GM03348 (cell line): ENCODE results near the gene PGAP3.
A peak's percentile ranks its signal among the peaks of the same experiment; 100 is the strongest.

Source experiments
- DNase-seq: peaks from one replicate; pipeline ENCODE4 v3.0.0; 2012; ENCODE audit warnings: low spot score

The PGAP3 gene

DNA sequence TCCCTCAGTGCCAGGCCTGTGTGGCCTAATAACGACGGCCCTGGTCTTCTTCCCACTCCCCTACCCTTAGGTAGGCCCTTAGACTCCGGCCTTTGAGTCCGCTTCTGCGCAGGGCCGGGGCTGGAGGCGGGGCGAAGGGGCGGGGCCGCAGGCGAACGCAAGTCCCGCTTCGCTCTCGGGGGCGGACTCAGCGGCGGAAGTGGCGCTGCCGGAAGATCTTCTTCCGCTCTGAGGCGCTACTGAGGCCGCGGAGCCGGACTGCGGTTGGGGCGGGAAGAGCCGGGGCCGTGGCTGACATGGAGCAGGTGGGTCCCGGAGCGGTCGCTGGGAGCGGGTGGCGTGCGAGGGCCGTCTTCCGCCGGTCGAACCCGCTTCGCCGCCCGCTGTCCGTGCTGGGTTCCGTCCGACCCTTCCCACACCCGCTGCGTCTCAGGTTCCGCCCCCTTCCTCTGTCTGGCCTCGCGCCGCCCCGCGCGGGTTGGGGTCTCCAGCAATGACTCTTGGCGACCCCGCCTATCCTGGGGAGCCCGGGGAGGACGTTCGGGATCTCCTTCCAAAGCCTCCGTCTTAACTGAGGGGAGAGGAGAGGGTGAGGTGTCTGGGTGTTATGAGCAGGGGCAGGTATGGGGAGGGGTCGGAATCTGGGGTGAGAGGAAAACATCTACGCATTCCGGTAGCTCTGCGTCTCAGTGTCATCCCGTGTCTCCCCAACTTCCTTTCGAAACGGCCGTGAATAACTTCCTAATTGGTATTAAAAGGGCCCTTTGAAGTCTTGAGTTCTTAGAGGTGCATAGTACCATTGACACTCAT is 50.7 kb downstream of the PGAP3 start, which contains the start of gene STARD3:
TSS of gene STARD3 (plus strand) at position 218 of the 810 bp plus-strand sequence. CDS start 16,388 bp downstream, outside the sequence.
- peak; percentile 97 for DNase-seq

DNA sequence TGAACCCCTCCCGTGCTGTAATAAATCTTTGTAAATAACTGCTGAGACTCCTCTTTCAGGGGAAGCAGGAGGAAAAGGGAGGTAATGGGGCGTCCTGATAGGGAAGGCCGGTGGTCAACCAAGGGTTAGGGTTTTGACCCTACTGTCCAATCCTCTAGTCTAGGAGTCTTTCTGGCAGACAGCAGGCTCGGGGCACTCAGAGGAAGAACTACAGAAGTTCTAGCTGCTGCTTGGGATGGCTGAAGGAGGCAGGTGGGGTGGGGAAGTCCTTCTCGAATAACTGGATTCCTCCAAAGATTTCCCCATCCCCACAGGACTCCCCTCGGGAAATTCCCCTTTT is 51.3 kb downstream of the PGAP3 start:
- DNase-seq, result no peak

DNA sequence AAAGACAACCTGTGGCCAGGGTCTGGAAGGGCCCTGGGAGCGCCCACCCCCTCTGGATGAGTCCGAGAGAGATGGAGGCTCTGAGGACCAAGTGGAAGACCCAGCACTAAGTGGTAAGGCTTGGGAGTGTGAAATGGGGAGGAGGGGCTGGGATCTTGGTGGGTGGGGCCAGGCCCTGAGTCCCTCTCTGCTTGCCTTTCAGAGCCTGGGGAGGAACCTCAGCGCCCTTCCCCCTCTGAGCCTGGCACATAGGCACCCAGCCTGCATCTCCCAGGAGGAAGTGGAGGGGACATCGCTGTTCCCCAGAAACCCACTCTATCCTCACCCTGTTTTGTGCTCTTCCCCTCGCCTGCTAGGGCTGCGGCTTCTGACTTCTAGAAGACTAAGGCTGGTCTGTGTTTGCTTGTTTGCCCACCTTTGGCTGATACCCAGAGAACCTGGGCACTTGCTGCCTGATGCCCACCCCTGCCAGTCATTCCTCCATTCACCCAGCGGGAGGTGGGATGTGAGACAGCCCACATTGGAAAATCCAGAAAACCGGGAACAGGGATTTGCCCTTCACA is 52.2 kb downstream of the PGAP3 start:
- no peak for DNase-seq

DNA sequence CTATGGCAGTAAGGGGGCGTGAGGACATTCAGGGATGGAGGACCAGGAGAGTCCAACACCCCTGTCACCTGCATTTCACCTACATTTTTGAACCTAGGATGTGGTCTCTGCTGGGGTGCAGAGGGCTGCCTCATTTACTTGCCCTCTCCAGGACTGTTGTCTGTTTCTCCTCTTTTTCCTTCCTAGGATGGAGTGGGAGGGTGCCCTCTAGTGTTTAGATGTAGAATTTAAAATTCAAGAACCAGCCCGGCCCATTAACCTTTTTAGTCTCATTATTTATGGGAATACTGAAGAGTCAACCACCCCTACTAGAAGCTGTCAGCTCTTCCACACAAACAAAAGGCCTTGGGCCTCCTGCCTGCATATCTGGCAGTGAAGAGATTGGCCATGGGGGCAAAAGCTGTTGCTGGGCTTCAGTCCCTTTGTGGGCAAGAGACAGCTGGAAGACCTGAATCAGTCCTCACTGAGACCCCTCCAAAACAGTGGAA is 53.4 kb downstream of the PGAP3 start:
- peak; percentile 80 for DNase-seq

DNA sequence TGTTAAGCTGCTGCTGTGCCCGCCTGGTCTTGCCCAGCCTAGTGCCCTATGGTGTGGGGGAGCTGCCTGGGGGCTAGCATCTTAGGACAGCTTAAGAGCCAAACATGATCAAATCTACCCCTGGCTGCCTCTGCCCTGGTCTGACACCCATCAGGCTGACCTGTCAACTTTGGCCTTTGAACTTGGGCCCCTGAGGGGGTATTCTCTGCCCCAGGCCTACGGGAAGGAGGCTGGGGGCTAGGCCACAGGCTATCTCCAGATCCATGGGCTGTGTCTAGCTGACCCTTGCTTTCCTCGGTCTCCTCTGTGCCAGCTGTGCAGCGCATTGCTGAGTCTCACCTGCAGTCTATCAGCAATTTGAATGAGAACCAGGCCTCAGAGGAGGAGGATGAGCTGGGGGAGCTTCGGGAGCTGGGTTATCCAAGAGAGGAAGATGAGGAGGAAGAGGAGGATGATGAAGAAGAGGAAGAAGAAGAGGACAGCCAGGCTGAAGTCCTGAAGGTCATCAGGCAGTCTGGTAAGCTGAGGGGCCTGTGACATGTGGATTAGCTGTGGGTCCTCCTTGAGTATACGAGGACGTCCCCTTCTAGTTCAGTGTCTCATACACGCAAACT is 54.2 kb downstream of the PGAP3 start:
- no peak for DNase-seq

DNA sequence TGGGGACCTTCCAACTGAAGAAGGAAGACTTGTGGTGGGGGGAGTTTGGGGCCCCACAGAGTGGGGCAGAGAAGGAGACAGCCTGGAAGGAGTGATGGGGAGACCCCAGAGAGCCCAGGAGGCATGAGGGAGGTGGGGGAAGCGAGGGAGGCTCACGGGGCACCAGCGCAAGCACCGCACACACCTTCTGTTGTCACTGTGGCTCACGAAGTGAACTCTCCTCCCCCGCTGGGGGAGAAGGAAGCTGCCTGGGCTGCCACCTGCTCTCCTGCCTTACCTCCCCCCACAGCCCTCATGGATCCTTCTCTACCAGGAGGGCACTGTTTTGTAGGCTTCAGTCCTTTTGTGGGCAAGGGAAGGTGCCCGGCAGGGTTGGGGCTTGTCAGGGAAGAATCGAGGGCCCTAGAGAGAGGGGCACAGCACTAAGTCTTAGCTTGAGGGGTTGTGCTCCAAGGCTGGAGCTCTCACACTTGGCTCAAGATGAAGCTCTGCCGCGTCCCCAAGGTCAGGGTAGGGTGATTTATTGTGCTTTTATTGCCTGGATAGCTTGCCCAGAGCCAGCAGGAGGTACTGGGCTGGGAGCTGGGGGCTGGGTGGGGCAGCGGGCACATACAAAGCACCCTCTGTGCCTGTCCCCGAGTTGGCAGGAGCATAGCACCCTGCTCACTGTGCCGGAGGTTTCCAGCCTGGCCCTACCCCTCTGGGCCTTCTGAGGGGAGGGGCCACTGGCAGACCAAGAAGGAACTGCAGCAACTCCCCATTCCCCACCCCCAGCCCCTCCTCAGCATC is 55.5 kb downstream of the PGAP3 start:
- DNase-seq, result no peak

DNA sequence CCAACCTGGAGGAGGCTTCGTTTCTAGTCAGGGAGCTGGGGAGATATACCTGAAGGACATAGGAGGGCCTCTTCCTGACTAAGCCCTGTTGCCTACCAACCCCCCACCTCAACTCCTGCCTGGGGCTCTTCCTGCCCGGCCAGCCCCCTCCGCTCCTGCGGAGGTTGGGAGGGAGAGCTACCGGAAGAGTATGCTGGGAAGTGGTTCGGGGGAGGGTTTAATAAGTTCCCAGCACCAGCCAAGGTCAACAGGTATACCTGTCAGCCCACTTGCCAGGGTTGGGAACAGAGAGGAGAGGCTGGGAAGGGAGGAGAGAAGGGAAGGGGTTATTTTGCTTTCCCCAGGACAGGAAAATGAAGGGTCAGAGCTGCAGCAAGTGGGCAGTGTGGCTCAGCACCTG is 56.5 kb downstream of the PGAP3 start:
- DNase-seq, result no peak

DNA sequence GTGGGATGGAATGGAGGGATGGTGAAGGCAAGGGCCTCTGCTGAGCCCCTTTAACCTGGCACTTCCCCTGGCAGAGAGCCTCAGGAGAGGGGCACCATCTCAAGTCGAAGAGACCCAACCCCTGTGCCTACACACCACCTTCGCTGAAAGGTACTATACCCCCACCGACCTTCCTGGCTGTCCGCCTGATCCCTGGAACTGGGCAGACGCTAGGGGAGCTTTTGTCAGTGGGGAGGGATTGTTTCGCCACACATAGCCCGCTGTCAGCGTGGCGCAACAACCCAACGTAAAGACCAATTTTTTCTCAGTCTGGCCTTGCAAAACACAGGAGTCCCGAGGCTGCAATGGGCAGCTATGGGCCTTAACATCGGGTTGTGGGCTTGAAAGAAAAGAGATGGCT is 58.0 kb downstream of the PGAP3 start:
- no peak for DNase-seq

DNA sequence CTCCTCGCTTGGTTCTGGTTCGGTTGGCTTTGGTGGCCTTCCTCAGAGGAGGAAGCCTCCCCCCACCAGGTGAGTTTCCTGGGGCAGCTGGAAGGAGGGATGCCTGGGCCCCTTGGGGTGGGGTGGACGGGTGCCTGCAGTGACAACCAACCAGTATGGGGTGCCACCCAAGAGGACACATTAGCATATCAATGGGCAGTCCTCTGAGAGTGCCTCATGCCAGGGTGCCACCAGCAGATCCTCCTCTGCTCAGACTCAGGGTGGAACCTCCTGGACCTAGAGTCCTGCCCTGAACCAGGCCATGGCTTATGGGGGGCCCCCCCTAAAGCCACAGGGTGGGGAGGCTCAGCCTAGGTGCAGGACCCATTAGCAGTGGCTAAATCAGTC is 58.4 kb downstream of the PGAP3 start:
- no peak for DNase-seq

DNA sequence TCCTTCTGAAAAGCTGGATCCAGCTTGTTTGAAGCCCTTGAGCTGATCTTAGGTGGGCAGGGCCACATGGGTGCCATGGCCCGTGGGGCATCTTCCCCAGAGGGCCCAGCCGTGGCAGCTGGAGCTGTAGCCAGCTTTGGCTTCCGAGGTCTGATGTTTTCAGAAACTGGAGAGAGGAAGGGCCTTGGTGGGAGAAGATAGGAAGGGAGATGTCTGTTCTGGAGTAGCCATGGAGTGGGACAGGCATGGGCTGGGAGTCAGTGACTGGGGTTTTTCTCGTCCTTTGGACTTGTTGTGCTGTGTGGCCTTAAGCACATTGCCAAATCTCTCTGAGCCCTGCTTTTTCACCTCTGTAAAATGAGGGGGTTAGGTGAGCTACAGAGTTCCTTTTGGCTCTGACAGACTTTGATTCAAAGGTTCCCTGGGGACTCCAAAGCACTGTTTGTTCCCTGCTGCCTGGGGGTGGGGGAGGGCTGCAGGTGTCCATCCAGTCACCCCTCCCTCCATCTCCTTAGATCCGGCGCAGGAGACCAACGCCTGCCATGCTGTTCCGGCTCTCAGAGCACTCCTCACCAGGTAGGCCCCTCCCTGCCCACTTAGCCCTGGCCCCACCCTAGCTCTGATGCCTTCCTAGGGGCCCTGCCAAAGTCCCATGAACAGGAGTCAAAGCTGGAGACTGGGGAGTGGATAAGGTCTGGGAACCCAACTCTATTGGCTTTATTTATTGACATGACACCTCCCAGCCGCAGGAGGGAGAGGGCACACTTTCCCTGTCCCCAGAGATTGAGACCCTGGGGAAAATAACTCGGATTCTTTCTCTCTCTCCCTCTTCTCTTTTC is 59.0 kb downstream of the PGAP3 start:
- DNase-seq, result no peak

DNA sequence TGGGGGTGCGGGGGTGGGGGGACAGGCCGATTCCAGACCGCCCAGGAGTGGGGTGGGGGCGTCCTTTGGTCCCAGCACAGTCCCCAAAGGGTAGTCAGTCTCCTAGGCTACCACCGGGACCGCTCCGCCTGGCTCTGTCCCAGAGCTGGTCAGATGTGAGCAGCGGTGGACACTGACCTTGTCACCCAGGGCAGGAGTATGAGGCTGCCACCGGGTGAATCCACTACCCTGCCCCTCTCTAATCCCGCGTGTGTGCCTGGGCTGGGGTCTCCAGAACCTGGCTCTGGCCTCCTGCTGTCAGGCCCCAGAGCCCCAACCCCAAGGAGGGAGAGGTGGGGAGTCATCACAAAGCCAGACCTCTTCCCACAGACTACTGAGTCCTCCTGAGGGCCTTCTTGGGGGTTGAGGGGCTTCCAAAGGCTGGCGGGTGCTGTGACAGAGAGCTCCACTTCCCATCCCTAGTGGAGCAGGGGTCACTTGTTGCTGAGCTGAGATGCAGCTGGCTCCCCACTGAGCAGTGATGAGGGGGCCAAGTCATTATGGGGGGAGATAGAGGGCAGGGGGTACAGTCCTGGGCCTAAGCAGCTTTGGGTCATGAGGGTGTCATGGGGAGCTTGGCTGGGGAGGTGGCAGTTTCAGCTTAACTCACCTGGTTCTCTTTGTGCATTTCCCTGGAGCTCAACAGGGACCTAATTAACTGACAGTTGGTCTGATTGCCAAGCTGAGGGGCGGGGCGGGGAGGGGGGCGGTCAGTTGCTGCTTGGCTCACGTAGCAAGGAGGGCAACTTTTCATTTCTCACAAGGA is 59.9 kb downstream of the PGAP3 start:
- DNase-seq, result no peak

DNA sequence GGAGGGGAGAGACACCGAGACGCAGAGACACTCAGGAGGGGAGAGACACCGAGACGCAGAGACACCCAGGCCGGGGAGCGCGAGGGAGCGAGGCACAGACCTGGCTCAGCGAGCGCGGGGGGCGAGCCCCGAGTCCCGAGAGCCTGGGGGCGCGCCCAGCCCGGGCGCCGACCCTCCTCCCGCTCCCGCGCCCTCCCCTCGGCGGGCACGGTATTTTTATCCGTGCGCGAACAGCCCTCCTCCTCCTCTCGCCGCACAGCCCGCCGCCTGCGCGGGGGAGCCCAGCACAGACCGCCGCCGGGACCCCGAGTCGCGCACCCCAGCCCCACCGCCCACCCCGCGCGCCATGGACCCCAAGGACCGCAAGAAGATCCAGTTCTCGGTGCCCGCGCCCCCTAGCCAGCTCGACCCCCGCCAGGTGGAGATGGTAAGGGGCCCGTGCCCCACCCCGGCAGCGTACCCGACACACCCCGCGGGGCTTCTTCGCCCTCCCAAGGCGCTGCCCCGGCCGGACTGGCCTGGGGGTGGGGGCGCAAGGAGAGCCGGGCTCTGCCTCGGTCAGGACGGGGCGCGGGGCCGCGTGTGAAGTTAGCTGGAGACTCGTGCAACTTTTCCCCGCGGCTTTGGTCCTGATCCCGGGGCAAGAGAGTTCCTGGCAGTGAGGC is 60.7 kb downstream of the PGAP3 start:
- DNase-seq, result no peak

DNA sequence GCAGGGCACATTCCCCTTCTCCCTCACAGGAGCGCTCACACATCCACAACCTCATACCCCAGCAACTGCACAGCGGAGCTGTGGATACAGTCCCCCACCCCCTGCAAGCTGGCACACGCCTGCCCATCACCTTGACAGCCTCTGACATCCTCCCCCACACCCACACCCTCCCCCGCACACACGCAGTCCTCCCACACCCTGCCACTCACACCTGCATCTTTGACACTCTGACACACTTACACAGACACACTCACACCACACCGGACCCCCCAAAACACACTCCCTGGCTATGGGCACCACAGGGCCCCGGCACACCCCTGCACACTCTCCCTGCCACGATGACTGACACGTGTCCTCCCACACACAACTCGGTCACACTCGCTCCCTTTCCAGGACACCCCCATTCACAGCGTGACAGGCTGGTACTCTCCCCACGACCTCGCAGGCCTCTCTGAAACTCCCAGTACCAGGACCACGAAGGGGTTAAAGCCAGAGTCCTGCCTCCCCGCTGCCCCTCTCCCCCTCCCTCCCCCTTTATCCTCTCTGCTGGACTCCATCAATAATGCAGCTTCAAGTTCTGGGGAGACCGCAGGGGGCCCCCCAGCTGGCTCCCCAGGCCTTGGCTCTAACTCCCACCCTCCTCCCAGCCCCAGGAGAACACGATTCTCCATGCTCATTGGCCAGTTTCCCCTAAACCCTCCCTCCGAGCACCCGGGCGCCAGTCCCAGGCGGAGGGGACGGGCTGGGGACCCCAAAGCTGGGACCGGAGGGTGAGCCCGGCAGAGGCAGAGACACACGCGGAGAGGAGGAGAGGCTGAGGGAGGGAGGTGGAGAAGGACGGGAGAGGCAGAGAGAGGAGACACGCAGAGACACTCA is 61.4 kb downstream of the PGAP3 start, which contains the start of gene PPP1R1B:
TSS of gene PPP1R1B (plus strand) at position 782 of the 876 bp plus-strand sequence. CDS start 441 bp downstream, outside the sequence.
- DNase-seq, result no peak

DNA sequence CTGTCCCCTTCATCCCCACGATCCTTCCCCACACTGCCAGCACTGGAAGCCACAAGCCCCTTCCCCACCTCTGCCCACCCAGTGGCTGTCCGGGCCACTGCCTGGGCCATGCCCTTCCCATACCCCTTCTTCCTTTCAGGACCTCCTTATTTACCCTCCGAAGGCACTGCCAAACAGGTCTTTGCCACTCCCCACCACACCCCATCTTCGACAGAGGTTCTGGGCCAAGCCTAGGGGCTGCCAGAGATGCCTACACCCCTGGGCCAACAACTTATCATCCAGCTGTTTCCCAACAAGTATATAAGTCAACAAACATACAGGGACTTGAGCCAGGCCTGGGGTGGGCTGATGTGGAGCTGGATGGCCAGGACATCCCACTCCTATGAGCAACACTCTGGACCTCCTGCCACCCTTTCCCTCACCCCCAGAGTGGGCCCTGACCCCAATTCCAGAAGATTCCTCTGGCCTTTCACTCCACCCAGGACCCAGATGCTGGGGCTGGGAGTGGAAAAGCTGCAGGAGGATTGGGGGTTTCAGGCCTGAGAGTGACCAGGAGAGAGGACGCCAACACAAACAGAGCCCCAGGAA is 62.6 kb downstream of the PGAP3 start:
- DNase-seq, result no peak

DNA sequence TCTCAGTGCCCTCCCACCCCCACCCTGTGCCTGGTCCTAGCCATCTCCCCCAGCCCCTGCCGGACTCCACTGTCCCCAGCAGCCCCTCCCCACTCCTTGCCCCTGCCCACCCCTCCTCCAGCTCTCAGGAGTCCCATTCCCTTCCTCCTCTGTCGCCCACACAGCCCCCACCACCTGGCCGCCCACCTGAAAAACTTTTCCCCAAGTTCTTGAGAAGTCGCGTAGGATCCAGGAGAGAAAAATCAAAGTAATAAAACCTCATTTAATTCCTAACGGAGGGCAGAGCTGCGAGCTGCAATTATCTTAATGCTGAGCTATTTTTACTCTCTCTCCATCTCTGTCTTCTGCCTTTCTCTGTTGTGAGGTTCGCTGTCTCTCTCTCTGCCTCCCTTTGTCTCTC is 63.5 kb downstream of the PGAP3 start:
- no peak for DNase-seq

DNA sequence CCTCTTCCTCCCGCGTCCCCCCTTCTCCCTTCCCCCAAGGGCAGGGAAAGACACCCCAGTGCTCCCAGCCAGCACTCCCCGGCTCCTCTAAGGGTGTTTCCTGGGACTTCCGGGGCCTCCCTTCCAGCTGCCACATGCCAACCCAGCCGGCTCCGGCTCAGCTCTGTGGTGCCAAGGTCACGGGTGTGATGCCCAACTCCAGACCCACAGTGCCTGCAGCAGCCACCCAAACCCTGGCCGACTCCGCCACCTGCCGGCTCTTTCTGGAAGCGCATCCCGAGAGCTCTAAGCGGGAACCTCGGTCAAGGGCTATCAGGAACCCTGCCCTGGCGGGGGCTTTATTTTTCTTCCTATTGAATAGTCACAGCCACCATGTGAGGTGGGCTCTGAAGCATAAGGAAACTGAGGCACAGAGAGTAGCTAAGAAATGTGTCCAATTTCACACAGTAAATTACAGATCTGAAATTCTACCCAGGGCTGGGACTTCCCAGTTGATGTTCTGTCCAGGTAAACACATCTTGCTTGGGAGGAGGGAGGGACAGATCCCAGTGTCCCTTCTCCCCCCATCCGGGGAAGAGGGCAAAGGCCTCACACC is 64.4 kb downstream of the PGAP3 start:
- DNase-seq, result peak; percentile 90

DNA sequence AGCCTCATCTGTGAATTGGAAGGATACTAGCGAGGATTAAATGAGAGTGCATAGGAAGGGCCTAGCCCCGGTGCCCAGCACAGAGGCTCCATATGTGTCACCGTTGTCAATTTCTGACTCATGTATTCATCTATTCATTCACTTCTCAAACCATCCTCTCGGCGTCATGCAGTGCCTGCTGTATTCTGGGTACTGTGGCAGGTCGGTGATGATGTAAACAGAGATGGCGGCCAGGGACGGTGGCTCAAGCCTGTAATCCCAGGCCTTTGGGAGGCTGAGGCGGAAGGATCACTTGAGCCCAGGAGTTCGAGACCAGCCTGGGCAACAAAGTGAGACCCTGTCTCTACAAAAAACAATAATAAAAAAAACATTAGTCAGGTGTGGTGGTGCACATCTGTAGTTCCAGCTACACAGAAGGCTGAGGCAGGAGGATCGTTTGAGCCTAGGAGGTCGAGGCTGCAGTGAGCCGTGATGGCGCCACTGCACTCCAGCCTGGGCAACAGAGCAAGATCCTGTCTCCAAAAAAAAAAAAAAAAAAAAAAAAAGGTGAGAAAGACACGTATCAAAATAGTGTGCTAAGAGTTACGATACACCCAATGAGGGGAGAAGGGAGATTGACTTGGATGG is 65.4 kb downstream of the PGAP3 start:
- DNase-seq, result no peak
